Measurements from ENCODE around the gene SNX8. TPM values are rescaled to one million over a fixed set of nuclear protein-coding genes. Genes with fewer than 3 reads are reported as not detected.
A peak's percentile ranks its signal among the peaks of the same experiment; 100 is the strongest.

Gene SNX8
- total and polyA plus RNA-seq, 2 of the 13 experiments (the other 11 are each of a cell fraction or from before 2014, with no cell fraction given), result 20.6 to 45.2 TPM

DNA sequence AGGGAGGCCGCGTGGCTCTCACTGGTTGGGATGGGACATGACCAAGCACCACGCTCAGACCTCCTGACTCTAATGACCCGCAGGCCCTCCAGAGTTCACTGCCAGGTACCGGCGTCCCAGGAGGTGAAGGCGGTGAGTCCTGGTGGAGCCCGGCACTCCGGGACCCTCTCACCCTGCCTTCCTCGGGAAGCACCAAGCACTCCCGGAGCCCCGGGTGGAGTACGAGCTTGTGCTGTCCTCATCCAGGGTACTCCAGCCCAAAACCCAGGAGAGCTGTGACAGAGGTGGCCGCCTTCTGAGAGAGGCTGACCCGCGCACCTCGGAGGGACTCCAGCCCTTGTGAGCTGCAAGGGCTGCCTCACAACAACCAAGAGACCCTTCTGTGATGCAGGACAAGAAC, 90.9 kb downstream of the SNX8 start:
- Histone ChIP-seq H3K9ac (ENCODE audit: insufficient read depth, low read depth, low read length) (no peak overlapping the region), H3K4me3 (replicated peaks in 1 of 3; ENCODE audit: insufficient read depth in 1 of 3, low read depth in 2 of 3, low read length in 3 of 3) (no peak overlapping the region), H3K4me2 (ENCODE audit: low read depth, low read length) (no peak overlapping the region), H3K79me2 (ENCODE audit: insufficient read depth, low read length) (peaks cover 36% of the 10 kb centered on the region), H3K4me1 (ENCODE audit: insufficient read depth, low read length) (no peaks in the 10 kb centered on the region), H2AFZ (ENCODE audit: low read length) (no peak overlapping the region), H3K36me3 (replicated peaks in 1 of 2; ENCODE audit: control insufficient read depth in 1 of 2, insufficient read depth in 2 of 2, low read length in 2 of 2) (peaks cover 35 to 82% of the 10 kb centered on the region in 2 experiments), H4K20me1 (ENCODE audit: insufficient read depth, low read length) (peaks cover 2% of the 10 kb centered on the region; the same call in 1 of the 2 replicates), H3K27me3 (ENCODE audit: control insufficient read depth in 1 of 2, insufficient read depth in 2 of 2, low read length in 2 of 2) (no peaks in the 10 kb centered on the region), H3K27ac (ENCODE audit: extremely low read length, insufficient read depth, low read length) (no peak overlapping the region), H3K9me3 (ENCODE audit: low read length) (no peaks in the 10 kb centered on the region)
- ChIA-PET CTCF (ENCODE audit: low intra/inter-chr PET ratio, low total read pairs) (no interaction called here), POLR2A (no interaction called here)
- no peak for TF ChIP-seq ZNF292 (CRISPR knock-in tag; IDR thresholded peaks at IDR 0.05; ENCODE audit: borderline replicate concordance, low read depth)
- no peak for TF ChIP-seq ZSCAN22 (CRISPR knock-in tag; IDR thresholded peaks at IDR 0.05)
- TF ChIP-seq TCF7L2 (IDR thresholded peaks at IDR 0.05; ENCODE audit: low read depth, low read length), result no peak
- peak; percentile 14 for TF ChIP-seq AGO2 (optimal IDR thresholded peaks at IDR 0.05; ENCODE audit: low read depth, low read length)
- ATAC-seq, result no peak
- in situ Hi-C loops (cut with HindIII; ENCODE audit: extremely low pct_ligation_motif_present, low pct_unique_long_range_greater_than_20kb), result loop anchor here (25.0 kb wide), 1 partner anchor 636 kb away; no protein-coding TSS in a partner anchor
- FAIRE-seq, result no peak
- BruUV-seq (replicated peaks), result no TSS peak
- DNase-seq (ENCODE audit: low spot score), result no peak
- intact Hi-C loops (cut with micrococcal nuclease; ENCODE audit: unreplicated experiment), result no loop called here
- WGBS (ENCODE audit: low lambda C conversion rate), result no CpG with 5 or more reads among the region's 17 CpGs

DNA sequence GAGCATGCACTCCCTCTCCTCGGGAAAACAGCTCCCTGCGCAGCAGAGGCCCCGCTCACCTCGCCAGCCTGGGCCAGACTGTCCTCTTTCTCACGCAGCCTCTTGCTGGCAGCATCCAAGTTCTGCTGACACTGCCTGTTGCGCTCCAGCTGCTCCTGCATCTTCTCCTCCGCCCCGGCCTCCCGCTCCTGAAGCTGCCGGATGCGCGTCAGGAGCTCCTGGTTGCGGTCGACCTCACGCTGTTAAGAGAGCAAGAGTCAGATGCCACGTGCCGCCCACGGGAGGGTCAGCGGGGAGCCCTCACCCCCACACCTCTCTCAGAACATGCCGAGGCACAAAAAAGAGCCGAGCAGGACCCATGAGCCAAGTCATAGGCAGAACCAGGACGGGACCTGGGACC, 91.7 kb downstream of the SNX8 start:
- Histone ChIP-seq H3K4me3 (replicated peaks in 1 of 3; ENCODE audit: insufficient read depth in 1 of 3, low read depth in 2 of 3, low read length in 3 of 3) (no peak overlapping the region), H2AFZ (ENCODE audit: low read length) (no peak overlapping the region), H3K36me3 (replicated peaks in 1 of 2; ENCODE audit: control insufficient read depth in 1 of 2, insufficient read depth in 2 of 2, low read length in 2 of 2) (peaks cover 35 to 81% of the 10 kb centered on the region in 2 experiments; a peak in 4 of 5 replicates), H3K4me1 (ENCODE audit: insufficient read depth, low read length) (no peaks in the 10 kb centered on the region), H3K79me2 (ENCODE audit: insufficient read depth, low read length) (peaks cover 31% of the 10 kb centered on the region), H3K27ac (ENCODE audit: extremely low read length, insufficient read depth, low read length) (no peak overlapping the region), H3K9ac (ENCODE audit: insufficient read depth, low read depth, low read length) (no peak overlapping the region), H3K4me2 (ENCODE audit: low read depth, low read length) (no peak overlapping the region), H3K9me3 (ENCODE audit: low read length) (no peaks in the 10 kb centered on the region), H4K20me1 (ENCODE audit: insufficient read depth, low read length) (peaks cover 2% of the 10 kb centered on the region; the same call in 1 of the 2 replicates), H3K27me3 (ENCODE audit: control insufficient read depth in 1 of 2, insufficient read depth in 2 of 2, low read length in 2 of 2) (no peaks in the 10 kb centered on the region)
- intact Hi-C loops (cut with micrococcal nuclease; ENCODE audit: unreplicated experiment), result no loop called here
- BruUV-seq (replicated peaks), result no TSS peak
- ChIA-PET POLR2A (no interaction called here), CTCF (ENCODE audit: low intra/inter-chr PET ratio, low total read pairs) (no interaction called here)
- in situ Hi-C loops (cut with HindIII; ENCODE audit: extremely low pct_ligation_motif_present, low pct_unique_long_range_greater_than_20kb), result loop anchor here (25.0 kb wide), 1 partner anchor 635 kb away; no protein-coding TSS in a partner anchor
- FAIRE-seq, result no peak
- no peak for ATAC-seq
- 100% methylated on average over 20 of the region's 22 CpGs for WGBS (ENCODE audit: low lambda C conversion rate)
- no peak for DNase-seq (ENCODE audit: low spot score)
- TF ChIP-seq, protein P1, sequence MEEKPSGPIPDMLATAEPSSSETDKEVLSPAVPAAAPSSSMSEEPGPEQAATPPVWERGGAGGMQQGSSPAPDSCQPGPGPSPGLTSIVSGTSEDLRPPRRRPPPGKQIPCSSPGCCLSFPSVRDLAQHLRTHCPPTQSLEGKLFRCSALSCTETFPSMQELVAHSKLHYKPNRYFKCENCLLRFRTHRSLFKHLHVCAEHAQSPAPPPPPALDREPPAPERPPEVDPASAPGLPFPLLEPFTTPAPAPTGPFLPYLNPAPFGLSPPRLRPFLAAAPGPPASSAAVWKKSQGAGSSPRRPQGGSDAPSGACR (CRISPR knock-in tag; IDR thresholded peaks at IDR 0.05), result no peak
- TF ChIP-seq NR3C1 (CRISPR knock-in tag; IDR thresholded peaks at IDR 0.05), result no peak
- TF ChIP-seq ZNF660 (CRISPR knock-in tag; IDR thresholded peaks at IDR 0.05; ENCODE audit: borderline replicate concordance, low read depth), result no peak
- TF ChIP-seq, protein P2, sequence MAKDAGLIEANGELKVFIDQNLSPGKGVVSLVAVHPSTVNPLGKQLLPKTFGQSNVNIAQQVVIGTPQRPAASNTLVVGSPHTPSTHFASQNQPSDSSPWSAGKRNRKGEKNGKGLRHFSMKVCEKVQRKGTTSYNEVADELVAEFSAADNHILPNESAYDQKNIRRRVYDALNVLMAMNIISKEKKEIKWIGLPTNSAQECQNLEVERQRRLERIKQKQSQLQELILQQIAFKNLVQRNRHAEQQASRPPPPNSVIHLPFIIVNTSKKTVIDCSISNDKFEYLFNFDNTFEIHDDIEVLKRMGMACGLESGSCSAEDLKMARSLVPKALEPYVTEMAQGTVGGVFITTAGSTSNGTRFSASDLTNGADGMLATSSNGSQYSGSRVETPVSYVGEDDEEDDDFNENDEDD (CRISPR knock-in tag; IDR thresholded peaks at IDR 0.05; ENCODE audit: borderline replicate concordance), result no peak
- TF ChIP-seq, protein P3, sequence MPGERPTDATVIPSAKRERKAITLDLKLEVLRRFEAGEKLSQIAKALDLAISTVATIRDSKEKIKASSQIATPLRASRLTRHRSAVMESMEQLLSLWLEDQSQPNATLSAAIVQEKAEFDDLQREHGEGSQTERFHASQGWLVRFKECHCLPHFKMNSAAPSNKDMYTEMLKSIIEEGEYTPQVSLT (CRISPR knock-in tag; IDR thresholded peaks at IDR 0.05; ENCODE audit: borderline replicate concordance, low read depth), result no peak
- no peak for TF ChIP-seq LCORL (IDR thresholded peaks at IDR 0.05)
- TF ChIP-seq LCORL (CRISPR knock-in tag; IDR thresholded peaks at IDR 0.05), result no peak
- no peak for TF ChIP-seq ZNF570 (CRISPR knock-in tag; IDR thresholded peaks at IDR 0.05; ENCODE audit: borderline replicate concordance)
- TF ChIP-seq SIX4 (CRISPR knock-in tag; IDR thresholded peaks at IDR 0.05), result no peak
- TF ChIP-seq ISL2 (CRISPR knock-in tag; IDR thresholded peaks at IDR 0.05), result no peak
- TF ChIP-seq ZKSCAN1 (IDR thresholded peaks at IDR 0.05; ENCODE audit: low read length), result no peak
- TF ChIP-seq XBP1 (CRISPR knock-in tag; IDR thresholded peaks at IDR 0.05), result no peak
- no peak for TF ChIP-seq NCOA5 (CRISPR knock-in tag; IDR thresholded peaks at IDR 0.05)
- TF ChIP-seq ZNF749 (CRISPR knock-in tag; IDR thresholded peaks at IDR 0.05; ENCODE audit: borderline replicate concordance), result no peak
- TF ChIP-seq RFXANK (CRISPR knock-in tag; IDR thresholded peaks at IDR 0.05), result no peak

All from HepG2 (cell line).